ENCODE results near the gene CR2.
"Not testable (repeated sequence)": the region's sequence is repeated elsewhere in the genome, so short reads cannot be mapped to it uniquely, and the experiment has no call there.

The CR2 gene

GRCh38 chr1:207510444-207510843 is 56.3 kb downstream of the CR2 start:
- TF ChIP-seq MYC (IDR thresholded peaks at IDR 0.05; ENCODE audit: low read depth, low read length) = no peak
- no peak for TF ChIP-seq MAX (IDR thresholded peaks at IDR 0.05; ENCODE audit: low read depth, low read length)
- no peak for TF ChIP-seq CTCF (IDR thresholded peaks at IDR 0.05; ENCODE audit: low read depth, low read length)
- TF ChIP-seq POLR2A (IDR thresholded peaks at IDR 0.05; ENCODE audit: extremely low read depth, insufficient read length) = no peak
- H3K4me3 ChIP-seq (ENCODE audit: low read depth, low read length) = no peak overlapping the region
- no peak for DNase-seq (ENCODE audit: low read depth)

- TF ChIP-seq POLR2A (IDR thresholded peaks at IDR 0.05; ENCODE audit: extremely low read depth, insufficient read length) = no peak
- TF ChIP-seq CTCF (IDR thresholded peaks at IDR 0.05; ENCODE audit: low read depth, low read length) = no peak
- no peak for TF ChIP-seq MYC (IDR thresholded peaks at IDR 0.05; ENCODE audit: low read depth, low read length)
- no peak for TF ChIP-seq MAX (IDR thresholded peaks at IDR 0.05; ENCODE audit: low read depth, low read length)
- H3K4me3 ChIP-seq (ENCODE audit: low read depth, low read length) = no peak overlapping the region
- DNase-seq (ENCODE audit: low read depth) = no peak
These were observed 60.8 kb downstream of the CR2 start for GRCh38 chr1:207514890-207515289.

- no peak for TF ChIP-seq CTCF (IDR thresholded peaks at IDR 0.05; ENCODE audit: low read depth, low read length)
- no peak for TF ChIP-seq MYC (IDR thresholded peaks at IDR 0.05; ENCODE audit: low read depth, low read length)
- TF ChIP-seq MAX (IDR thresholded peaks at IDR 0.05; ENCODE audit: low read depth, low read length) = no peak
- TF ChIP-seq POLR2A (IDR thresholded peaks at IDR 0.05; ENCODE audit: extremely low read depth, insufficient read length) = no peak
- no peak overlapping the region for H3K4me3 ChIP-seq (ENCODE audit: low read depth, low read length)
- no peak for DNase-seq (ENCODE audit: low read depth)
These were observed 62.6 kb downstream of the CR2 start for GRCh38 chr1:207516729-207517128.

GRCh38 chr1:207518608-207519236 is 64.6 kb downstream of the CR2 start:
- H3K4me3 ChIP-seq (ENCODE audit: low read depth, low read length) = no peak overlapping the region
- TF ChIP-seq POLR2A (IDR thresholded peaks at IDR 0.05; ENCODE audit: extremely low read depth, insufficient read length) (no peak), CTCF (IDR thresholded peaks at IDR 0.05; ENCODE audit: low read depth, low read length) (no peak), MAX (IDR thresholded peaks at IDR 0.05; ENCODE audit: low read depth, low read length) (no peak), MYC (IDR thresholded peaks at IDR 0.05; ENCODE audit: low read depth, low read length) (no peak)
- DNase-seq (ENCODE audit: low read depth) = no peak

- no peak for TF ChIP-seq POLR2A (IDR thresholded peaks at IDR 0.05; ENCODE audit: extremely low read depth, insufficient read length)
- TF ChIP-seq MAX (IDR thresholded peaks at IDR 0.05; ENCODE audit: low read depth, low read length) = no peak
- TF ChIP-seq CTCF (IDR thresholded peaks at IDR 0.05; ENCODE audit: low read depth, low read length) = no peak
- no peak for TF ChIP-seq MYC (IDR thresholded peaks at IDR 0.05; ENCODE audit: low read depth, low read length)
- no peak for DNase-seq (ENCODE audit: low read depth)
- no peak overlapping the region for H3K4me3 ChIP-seq (ENCODE audit: low read depth, low read length)
These were observed 65.6 kb downstream of the CR2 start for GRCh38 chr1:207519505-207520399.

- DNase-seq (ENCODE audit: low read depth); H3K4me3 ChIP-seq (ENCODE audit: low read depth, low read length): not testable (repeated sequence)
These were observed 66.5 kb downstream of the CR2 start for GRCh38 chr1:207520400-207521345.

GRCh38 chr1:207525239-207525638 is 71.1 kb downstream of the CR2 start:
- not testable (repeated sequence) for H3K4me3 ChIP-seq (ENCODE audit: low read depth, low read length); DNase-seq (ENCODE audit: low read depth)

GRCh38 chr1:207528401-207528800 is 74.3 kb downstream of the CR2 start:
- H3K4me3 ChIP-seq (ENCODE audit: low read depth, low read length); DNase-seq (ENCODE audit: low read depth): not testable (repeated sequence)

Measured in NB4 (cell line).